Ovary (tissue), 9 donors: ENCODE data around the gene TEKT3. TPM values are rescaled to one million over a fixed set of nuclear protein-coding genes. Genes with fewer than 3 reads are reported as not detected.

Experiments used
- DNase-seq, 5 donors: peaks; one replicate each; pipeline ENCODE4 v3.0.0-alpha.2; 2019 to 2020
- H3K27ac ChIP-seq, 2 donors: fragments of 200-600 bp; one replicate each; pipeline versions ENCODE4 v1.5.1 to v1.8.0; 2019 to 2022
- H3K27me3 ChIP-seq: fragments of 200-600 bp; one replicate; pipeline ENCODE4 v1.8.0; 2022
- H3K36me3 ChIP-seq: fragments of 200-600 bp; sonication (generic); one replicate; pipeline ENCODE4 v1.5.1; 2019
- H3K4me1 ChIP-seq: one replicate; pipeline ENCODE4 v1.8.1; 2013; ENCODE audit warnings: mild to moderate bottlenecking, moderate library complexity; ENCODE audit not compliant: insufficient read depth
- H3K4me3 ChIP-seq: fragments of 200-600 bp; sonication (generic); one replicate; pipeline ENCODE4 v1.5.1; 2017
- H3K9me3 ChIP-seq, 2 donors: fragments of 200-600 bp in 1 of 2; sonication (generic) in 1 of 2; one replicate each; pipeline versions ENCODE4 v1.5.1 to v1.8.1; 2013 to 2019; ENCODE audit warnings: mild to moderate bottlenecking in 1 of 2, moderate library complexity in 1 of 2
- EP300 ChIP-seq: sonication (generic); formaldehyde crosslinking; IDR thresholded peaks from one replicate; pipeline ENCODE4 v1.6.1; 2017; ENCODE audit warnings: antibody characterized with exemption
- POLR2A ChIP-seq: fragments of 450-650 bp; IDR thresholded peaks from one replicate; pipeline ENCODE4 v1.6.1; 2017; ENCODE audit warnings: antibody characterized with exemption, mild to moderate bottlenecking, moderate library complexity
- WGBS, 3 donors: extraction: QIAGEN DNeasy Blood & Tissue Kit in 1 of 3; methylation state at CpG; one replicate each; pipeline versions ENCODE4 v1.1.5 to v1.1.7; 2013 to 2017; 5-methylcytosine and 5-hydroxymethylcytosine counted together
- intact Hi-C, 4 donors: fragments of 100-400 bp; cut with DNase I; formaldehyde crosslinking; loops; one replicate each; pipeline versions ENCODE4 v1.11.0 to v1.15.1; 2022 to 2023
- polyA plus RNA-seq, 2 donors: library from polyadenylated mRNA; stranded (reverse); fragments of 200-250 nt in 1 of 2; fragments of 350-450 nt in 1 of 2; fragmentation: Illumina TruSeq in 1 of 2; extraction: RNeasy Lipid Tissue Mini Kit (QIAGEN cat#74804) in 1 of 2; gene quantifications; one replicate each; pipeline ENCODE4 v1.2.3, GENCODE V29; 2013 to 2014
- total RNA-seq, 7 donors: library from RNA; depleted of rRNA in 2 of 7; stranded (reverse); fragments of >200 nt in 2 of 7; fragmentation: NEBNext Ultra II Directional in 3 of 7; extraction: Animal tissue kit (Norgen Biotek cat#: 25700) in 3 of 7; gene quantifications; one replicate each; pipeline versions ENCODE4 v1.1.0 to v1.2.4, GENCODE V29; 2016 to 2023
- TF ChIP-seq, protein P1 (sequence below), 3 donors: fragments of 450-650 bp in 2 of 3; fragments of 200-600 bp in 1 of 3; IDR thresholded peaks; one replicate each; pipeline versions ENCODE4 v1.5.1 to v1.8.0; 2016 to 2022; ENCODE audit warnings: antibody characterized with exemption in 3 of 3, mild to moderate bottlenecking in 1 of 3
- donor health status: DM: no; HTN: no; CAD: no; lungs with moderate emphysema.
- donor health status: DM: no; HTN: no; CAD: no.
- donor health status: Bipolar disorder and iron deficiency.
- donor health status: DM: yes; HTN: yes; CAD: no.
- donor health status: DM: no; HTN: no; CAD: no.
- donor health status: DM: yes; HTN: yes; CAD: no.

The TEKT3 gene
- total and polyA plus RNA-seq, 9 donors, result 0.72 to 4.0 (median 1.6) TPM

DNA sequence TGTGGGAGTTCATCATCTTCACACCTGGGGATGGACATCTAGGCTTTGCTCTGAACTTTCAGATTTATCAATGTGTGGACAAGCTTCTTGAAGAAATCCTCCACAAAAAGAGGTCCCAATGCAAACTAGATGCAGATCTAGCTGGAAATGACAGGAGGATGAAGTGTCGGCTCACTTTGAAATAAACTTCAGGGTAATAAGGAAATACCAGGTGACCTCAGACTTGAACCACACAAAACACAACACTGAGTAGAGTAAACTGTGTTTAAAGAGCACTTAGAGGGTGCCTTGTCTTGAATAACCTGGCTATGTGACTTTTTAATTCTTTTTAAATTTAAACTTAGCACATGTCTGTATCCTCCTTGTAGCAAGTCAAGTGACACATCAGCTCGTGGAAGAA, 27.2 kb upstream of the TEKT3 start:
- Histone ChIP-seq H3K4me1 (no peaks in the 10 kb centered on the region), H3K27me3 (no peaks in the 10 kb centered on the region), H3K27ac (no peak overlapping the region), H3K36me3 (no peaks in the 10 kb centered on the region), H3K4me3 (no peak overlapping the region), H3K9me3 (no peaks in the 10 kb centered on the region)
- no peak for DNase-seq
- intact Hi-C loops, result no loop called here
- 78 to 84% (median 84%) methylated on average over 2 of the region's 2 CpGs for WGBS, 3 donors
- TF ChIP-seq POLR2A (no peak), EP300 (no peak)
- TF ChIP-seq, protein P1, sequence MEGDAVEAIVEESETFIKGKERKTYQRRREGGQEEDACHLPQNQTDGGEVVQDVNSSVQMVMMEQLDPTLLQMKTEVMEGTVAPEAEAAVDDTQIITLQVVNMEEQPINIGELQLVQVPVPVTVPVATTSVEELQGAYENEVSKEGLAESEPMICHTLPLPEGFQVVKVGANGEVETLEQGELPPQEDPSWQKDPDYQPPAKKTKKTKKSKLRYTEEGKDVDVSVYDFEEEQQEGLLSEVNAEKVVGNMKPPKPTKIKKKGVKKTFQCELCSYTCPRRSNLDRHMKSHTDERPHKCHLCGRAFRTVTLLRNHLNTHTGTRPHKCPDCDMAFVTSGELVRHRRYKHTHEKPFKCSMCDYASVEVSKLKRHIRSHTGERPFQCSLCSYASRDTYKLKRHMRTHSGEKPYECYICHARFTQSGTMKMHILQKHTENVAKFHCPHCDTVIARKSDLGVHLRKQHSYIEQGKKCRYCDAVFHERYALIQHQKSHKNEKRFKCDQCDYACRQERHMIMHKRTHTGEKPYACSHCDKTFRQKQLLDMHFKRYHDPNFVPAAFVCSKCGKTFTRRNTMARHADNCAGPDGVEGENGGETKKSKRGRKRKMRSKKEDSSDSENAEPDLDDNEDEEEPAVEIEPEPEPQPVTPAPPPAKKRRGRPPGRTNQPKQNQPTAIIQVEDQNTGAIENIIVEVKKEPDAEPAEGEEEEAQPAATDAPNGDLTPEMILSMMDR (IDR thresholded peaks at IDR 0.05), result no peak

DNA sequence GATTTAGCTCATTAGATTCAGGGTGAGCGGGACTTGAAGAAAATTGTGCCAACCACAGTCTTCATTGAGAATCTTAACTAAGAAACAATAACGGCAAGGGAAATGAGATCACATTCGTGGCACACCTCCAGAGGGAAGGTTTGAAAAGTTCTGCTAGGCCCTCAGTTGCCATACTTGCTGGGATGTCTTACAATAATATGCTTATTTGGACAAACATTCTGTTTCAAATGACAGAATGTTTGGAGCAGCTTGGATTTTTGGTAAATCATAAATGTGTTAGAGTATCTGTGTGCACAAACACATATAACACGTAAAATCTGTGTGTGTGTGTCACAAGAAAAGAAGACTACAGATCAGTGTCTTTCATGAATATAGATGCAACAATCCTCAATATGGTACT, 24.6 kb upstream of the TEKT3 start:
- H3K36me3 ChIP-seq, result no peaks in the 10 kb centered on the region
- no peak overlapping the region for H3K27ac ChIP-seq
- intact Hi-C loops, result no loop called here
- DNase-seq, result no peak
- no peak overlapping the region for H3K4me3 ChIP-seq
- H3K4me1 ChIP-seq, result no peaks in the 10 kb centered on the region
- H3K9me3 ChIP-seq, result no peaks in the 10 kb centered on the region
- WGBS, 3 donors, result 92 to 97% (median 96%) methylated on average over 4 of the region's 4 CpGs
- TF ChIP-seq POLR2A (no peak), EP300 (no peak)
- TF ChIP-seq, protein P1 (IDR thresholded peaks at IDR 0.05), result no peak
- H3K27me3 ChIP-seq, result no peaks in the 10 kb centered on the region

DNA sequence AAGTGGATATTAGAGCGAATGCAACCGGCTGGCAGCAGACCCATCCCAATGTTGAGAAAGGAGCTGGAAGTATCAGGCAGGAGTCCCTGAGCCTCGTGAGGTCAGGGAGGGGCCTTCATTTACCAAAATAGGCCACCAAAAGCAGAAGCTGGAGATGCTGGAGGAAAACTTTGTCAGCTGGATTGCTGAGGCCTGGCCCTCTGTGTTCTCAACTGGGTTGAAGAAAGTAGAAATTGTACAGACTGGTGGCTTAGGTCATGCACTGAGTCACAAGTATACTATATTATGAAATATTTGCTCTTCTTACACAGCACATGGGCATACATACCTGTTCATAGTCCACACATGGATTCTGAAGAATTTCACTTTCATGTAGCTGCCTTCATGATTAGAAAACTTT, 23.2 kb upstream of the TEKT3 start:
- no peaks in the 10 kb centered on the region for H3K27me3 ChIP-seq
- intact Hi-C loops, result no loop called here
- no peaks in the 10 kb centered on the region for H3K4me1 ChIP-seq
- TF ChIP-seq EP300, result no peak
- TF ChIP-seq, protein P1 (IDR thresholded peaks at IDR 0.05), result no peak
- no peak for TF ChIP-seq POLR2A
- WGBS, 3 donors, result 87 to 91% (median 90%) methylated on average over 3 of the region's 3 CpGs
- no peaks in the 10 kb centered on the region for H3K9me3 ChIP-seq
- H3K4me3 ChIP-seq, result no peak overlapping the region
- DNase-seq, result no peak
- no peaks in the 10 kb centered on the region for H3K36me3 ChIP-seq
- H3K27ac ChIP-seq, result no peak overlapping the region

DNA sequence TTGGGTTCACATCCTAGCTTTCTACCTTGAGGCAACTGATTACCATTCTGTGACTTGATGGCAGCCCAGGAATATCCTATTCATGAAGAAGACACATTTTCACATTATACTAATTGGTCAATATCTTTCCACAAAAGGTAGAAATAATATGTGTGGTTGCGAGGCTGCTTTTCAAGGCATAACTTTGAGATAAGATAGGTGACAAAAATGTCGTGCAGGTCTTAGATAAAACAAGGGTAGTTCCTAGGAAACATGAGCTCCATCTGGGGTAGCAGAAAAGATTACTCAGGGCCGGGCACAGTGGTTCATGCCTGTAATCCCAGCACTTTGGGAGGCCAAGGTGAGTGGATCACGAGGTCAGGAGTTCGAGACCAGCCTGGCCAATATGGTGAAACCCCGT, 22.3 kb upstream of the TEKT3 start:
- DNase-seq, result no peak
- intact Hi-C loops, result no loop called here
- 84 to 94% (median 90%) methylated on average over 6 of the region's 6 CpGs for WGBS, 3 donors
- H3K4me3 ChIP-seq, result no peak overlapping the region
- no peaks in the 10 kb centered on the region for H3K4me1 ChIP-seq
- no peaks in the 10 kb centered on the region for H3K27me3 ChIP-seq
- H3K9me3 ChIP-seq, result no peaks in the 10 kb centered on the region
- no peak overlapping the region for H3K27ac ChIP-seq
- H3K36me3 ChIP-seq, result no peaks in the 10 kb centered on the region
- TF ChIP-seq POLR2A, result no peak
- no peak for TF ChIP-seq EP300
- TF ChIP-seq, protein P1 (IDR thresholded peaks at IDR 0.05), result no peak

DNA sequence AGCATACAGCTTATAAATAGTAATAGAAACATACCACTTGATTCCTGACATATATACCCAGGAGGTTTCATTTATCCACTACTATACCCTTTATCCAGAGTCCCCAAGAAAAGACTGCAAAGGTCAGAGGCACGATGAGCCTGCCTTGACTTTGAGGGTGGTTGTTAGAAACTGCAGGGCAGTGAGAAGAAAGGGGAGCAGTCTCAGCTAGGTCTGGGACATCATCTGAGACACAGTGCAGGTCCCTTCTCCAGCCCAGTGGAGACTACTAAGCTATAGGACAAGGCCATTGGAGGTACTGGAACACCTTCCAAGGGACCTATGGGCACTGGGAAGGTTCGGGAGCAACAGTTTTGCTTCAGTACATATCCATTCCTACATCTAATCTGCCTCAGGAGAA, 20.2 kb upstream of the TEKT3 start:
- Histone ChIP-seq H3K27me3 (no peaks in the 10 kb centered on the region), H3K4me1 (no peaks in the 10 kb centered on the region), H3K36me3 (no peaks in the 10 kb centered on the region), H3K9me3 (no peaks in the 10 kb centered on the region), H3K27ac (no peak overlapping the region), H3K4me3 (no peak overlapping the region)
- TF ChIP-seq, protein P1 (IDR thresholded peaks at IDR 0.05), result no peak
- TF ChIP-seq POLR2A, result no peak
- DNase-seq, result no peak
- intact Hi-C loops, result no loop called here
- WGBS, 3 donors, result 78 to 90% (median 90%) methylated on average over 2 of the region's 2 CpGs
